Measurements from ENCODE around the gene CENPH.
"Not testable (repeated sequence)": the region's sequence is repeated elsewhere in the genome, so short reads cannot be mapped to it uniquely, and the experiment has no call there.

CENPH gene

GRCh38 chr5:69211200-69211599 lies 21.8 kb downstream of the CENPH start:
- no peak for DNase-seq

GRCh38 chr5:69212022-69212421 lies 22.6 kb downstream of the CENPH start:
- DNase-seq, result no peak

GRCh38 chr5:69213513-69214215 lies 24.3 kb downstream of the CENPH start:
- DNase-seq, result peak; percentile 68

- DNase-seq, result no peak
Observed at GRCh38 chr5:69217151-69217511, 27.7 kb downstream of the CENPH start.

- peak; percentile 94 for DNase-seq
Observed at GRCh38 chr5:69217548-69218526, 28.5 kb downstream of the CENPH start.

- DNase-seq, result no peak
Observed at GRCh38 chr5:69219939-69220338, 30.6 kb downstream of the CENPH start.

GRCh38 chr5:69220371-69220770 lies 31.0 kb downstream of the CENPH start:
- DNase-seq, result not testable (repeated sequence)

- DNase-seq, result not testable (repeated sequence)
Observed at GRCh38 chr5:69220833-69221232, 31.4 kb downstream of the CENPH start.

GRCh38 chr5:69224520-69224919 lies 35.1 kb downstream of the CENPH start:
- no peak for DNase-seq

- DNase-seq, result no peak
Observed at GRCh38 chr5:69225860-69226259, 36.5 kb downstream of the CENPH start.

- DNase-seq, result no peak
Observed at GRCh38 chr5:69230181-69230580, 40.8 kb downstream of the CENPH start.

GRCh38 chr5:69231281-69231680 lies 41.9 kb downstream of the CENPH start:
- DNase-seq, result no peak

GRCh38 chr5:69231851-69232250 lies 42.5 kb downstream of the CENPH start:
- DNase-seq, result no peak

- peak; percentile 93 for DNase-seq
Observed at GRCh38 chr5:69234457-69235268, 45.3 kb downstream of the CENPH start, which contains the start of gene CDK7. Gene CDK7 (plus strand): TSS chr5:69234886. CDS start chr5:69234976, 90 bp downstream.

GRCh38 chr5:69236733-69237132 lies 47.4 kb downstream of the CENPH start:
- not testable (repeated sequence) for DNase-seq

- no peak for DNase-seq
Observed at GRCh38 chr5:69237877-69238276, 48.5 kb downstream of the CENPH start.

GRCh38 chr5:69238760-69239251 lies 49.4 kb downstream of the CENPH start:
- peak; percentile 91 for DNase-seq

GRCh38 chr5:69242215-69242927 lies 53.0 kb downstream of the CENPH start:
- DNase-seq, result no peak

- DNase-seq, result no peak
Observed at GRCh38 chr5:69245031-69245430, 55.6 kb downstream of the CENPH start.

GRCh38 chr5:69248019-69248418 lies 58.6 kb downstream of the CENPH start:
- DNase-seq, result no peak

GRCh38 chr5:69250593-69250992 lies 61.2 kb downstream of the CENPH start:
- no peak for DNase-seq

- no peak for DNase-seq
Observed at GRCh38 chr5:69252437-69252836, 63.1 kb downstream of the CENPH start.

Measured in EL (cell line).